ENCODE data around the gene STX1A.

STX1A gene

DNA sequence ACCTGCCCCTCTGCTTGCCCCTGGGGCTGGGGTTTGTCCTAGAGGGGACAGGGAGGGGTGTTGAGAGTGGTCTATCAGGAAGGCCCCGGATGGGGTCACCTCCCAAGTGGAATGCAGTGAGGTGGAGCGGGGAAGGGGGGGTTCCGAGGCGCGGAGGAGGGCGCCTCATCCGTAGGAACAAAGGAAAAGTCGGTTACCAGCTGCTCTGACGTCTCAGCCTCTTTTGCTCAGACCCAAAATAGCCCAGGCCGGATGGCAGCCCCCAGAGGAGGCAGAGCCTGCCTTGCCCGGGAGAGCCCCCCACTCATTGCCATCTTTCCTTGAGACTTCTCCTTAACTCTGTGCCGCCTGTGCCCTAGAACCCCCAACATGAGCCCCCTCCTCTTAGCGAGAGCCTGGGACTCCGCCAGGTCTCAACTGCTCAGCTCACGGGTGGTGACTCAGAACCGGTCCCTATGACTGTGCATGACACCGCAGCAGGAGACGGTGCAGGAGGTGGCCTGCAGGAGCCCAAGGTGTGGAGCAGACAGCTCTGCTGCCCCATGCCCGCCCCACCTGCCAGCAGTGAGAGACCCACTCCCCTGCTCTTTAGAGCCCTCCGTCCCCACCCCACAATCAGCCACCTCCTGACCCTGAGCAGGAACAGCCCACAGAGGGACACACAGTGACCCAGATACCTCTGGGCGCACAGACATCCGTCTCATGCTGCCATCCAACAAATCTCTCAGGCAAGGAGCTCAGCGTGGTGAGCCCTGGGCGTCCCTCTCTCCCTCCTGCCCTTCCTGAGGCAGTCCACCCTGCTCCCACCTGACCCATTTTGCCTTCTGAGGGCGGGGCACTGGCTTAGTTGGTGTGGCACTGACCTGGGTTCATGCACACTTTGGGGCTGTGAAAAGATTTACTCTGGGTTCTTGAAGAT is 13.1 kb downstream of the STX1A start:
- no peak for FAIRE-seq

GRCh38 chr7:73705551-73705920 is 13.9 kb downstream of the STX1A start:
- FAIRE-seq: no peak

DNA sequence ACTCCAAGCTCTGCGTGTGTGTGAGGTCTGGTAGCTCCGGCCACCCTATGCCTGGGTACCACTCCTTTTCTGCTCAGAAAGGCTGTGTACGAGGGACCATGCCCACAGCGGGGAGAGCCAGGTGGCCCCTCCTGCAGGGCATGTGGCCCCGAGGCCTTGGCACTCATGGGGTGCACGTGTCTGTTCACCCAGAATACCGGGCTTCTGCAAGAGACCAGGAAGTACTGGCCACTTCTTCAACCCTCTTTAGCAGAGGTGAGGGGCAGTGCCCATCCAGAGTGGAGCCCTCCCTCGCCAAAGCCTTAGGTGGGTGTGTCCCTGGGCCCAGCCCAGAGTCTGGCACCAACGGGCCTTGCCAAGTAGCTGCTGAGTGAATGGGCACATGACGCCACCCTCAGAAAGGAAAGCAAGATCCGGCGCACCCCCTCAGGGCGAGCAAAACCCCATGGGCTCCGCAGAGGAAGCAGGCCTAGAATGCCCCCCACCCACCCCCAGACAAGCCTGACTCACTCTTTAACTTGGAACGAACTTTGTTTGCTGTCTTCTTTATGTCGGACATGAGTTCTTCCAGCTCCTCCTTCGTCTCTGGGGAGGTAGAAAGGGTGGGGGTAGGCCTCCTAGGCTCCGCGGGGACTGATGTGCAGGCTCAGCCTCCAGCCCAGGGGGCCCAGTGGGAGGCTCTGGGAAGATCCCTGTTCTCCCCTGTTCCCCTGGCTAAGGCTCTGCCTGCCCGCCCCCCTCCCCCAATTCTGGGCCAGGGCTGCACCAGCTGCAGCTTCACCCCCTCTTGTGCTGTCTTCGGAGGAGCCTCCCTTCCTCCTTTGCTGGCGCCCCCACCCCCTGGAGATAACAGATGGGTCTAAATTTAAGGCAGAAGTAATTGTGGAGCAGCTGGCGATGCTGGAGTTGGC is 14.6 kb downstream of the STX1A start:
- no peak for FAIRE-seq

- FAIRE-seq: no peak
Measured at GRCh38 chr7:73703757-73704639, 15.5 kb downstream of the STX1A start.

DNA sequence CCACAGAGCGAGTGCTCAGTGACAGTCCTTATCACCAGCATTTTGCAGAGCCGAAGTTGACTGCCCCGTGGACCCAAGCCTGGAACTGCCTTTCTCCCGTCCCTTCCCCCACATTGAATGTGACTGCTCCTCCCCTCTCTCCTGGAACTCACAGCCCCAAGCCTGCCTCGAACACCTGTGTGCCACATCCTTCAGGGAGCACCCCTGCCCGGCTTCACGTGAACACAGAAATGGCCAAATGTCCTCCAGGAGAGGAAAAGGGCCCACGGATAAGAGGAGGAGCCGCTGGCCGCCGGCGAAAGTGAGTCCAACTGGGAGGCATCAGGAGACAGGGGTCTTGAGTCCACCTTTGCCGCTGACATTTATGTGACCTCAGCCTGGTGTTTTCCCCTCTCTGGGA is 16.2 kb downstream of the STX1A start:
- FAIRE-seq: no peak

DNA sequence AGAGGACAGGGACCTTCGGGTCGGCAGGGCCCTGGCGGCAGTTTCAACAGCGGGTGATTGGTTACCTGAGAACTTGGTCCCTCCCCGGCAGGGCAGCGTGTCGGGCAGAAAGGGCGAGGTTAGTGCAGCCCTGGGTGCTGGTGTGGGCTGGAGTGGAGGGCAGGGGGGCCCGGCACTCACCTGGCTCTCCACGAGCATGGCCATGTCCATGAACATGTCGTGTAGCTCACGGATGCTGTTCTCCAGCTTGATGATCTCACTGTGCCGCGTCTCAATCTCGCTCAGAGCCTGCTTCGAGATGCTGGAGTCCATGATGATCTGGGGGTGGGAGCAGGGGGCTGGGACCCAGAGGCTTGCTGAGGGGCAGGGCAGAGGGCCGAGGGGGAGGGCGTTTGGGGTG is 16.8 kb downstream of the STX1A start:
- FAIRE-seq: no peak

GRCh38 chr7:73702226-73702625 is 17.2 kb downstream of the STX1A start:
- no peak for FAIRE-seq

DNA sequence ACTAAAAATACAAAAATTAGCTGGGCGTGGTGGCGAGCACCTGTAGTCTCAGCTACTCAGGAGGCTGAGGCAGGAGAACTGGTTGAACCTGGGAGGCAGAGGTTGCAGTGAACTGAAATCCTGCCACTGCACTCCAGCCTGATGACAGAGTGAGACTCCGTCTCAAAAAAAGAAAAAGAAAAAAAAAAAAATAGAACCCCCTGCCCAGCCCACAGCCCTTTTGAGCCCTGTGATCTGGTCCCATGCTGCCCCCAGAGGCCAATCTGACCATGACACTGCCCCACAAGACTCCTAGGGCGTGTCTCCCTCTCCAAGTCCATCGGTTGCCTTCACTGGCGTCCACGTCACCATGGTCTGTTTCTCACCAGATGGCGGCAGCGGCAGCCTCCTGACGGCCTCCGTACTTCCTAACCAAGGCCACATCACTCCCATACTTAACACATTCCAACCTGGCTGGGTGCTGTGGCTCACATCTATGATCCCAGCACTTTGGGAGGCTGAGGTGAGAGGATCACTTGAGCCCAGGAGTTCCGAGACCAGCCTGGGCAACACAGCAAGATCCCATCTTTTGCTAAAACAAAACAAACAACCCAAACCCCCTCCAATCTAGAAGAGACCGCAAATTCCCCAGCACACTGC is 18.0 kb downstream of the STX1A start:
- no peak for FAIRE-seq

DNA sequence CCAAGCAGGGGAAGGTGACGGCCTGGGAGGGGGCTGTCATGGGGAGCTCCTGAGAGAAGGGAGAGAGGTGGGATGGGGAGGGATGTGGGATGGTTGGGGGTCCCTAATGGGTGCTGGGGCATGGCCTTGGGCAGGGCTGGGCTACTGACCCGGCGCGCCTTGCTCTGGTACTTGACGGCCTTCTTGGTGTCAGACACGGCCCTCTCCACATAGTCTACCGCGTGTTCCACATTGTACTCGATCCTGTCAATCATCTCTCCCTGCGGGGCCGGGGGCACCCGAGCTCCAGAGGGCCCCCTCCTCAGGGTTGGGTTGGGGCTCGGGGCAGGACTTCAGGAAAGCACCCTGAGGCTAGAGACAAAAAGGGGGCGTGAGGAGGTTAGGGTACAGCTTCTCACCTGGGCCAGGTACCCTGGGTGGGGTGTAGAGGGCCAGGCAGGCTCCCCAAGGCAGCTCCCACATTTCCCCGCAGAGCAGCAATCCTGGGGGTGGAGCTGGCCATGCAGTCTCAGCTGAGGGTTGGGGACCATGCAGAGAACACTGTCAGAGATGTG is 18.8 kb downstream of the STX1A start:
- FAIRE-seq: no peak

- no peak for FAIRE-seq
Measured at GRCh38 chr7:73700069-73700423, 19.4 kb downstream of the STX1A start.

DNA sequence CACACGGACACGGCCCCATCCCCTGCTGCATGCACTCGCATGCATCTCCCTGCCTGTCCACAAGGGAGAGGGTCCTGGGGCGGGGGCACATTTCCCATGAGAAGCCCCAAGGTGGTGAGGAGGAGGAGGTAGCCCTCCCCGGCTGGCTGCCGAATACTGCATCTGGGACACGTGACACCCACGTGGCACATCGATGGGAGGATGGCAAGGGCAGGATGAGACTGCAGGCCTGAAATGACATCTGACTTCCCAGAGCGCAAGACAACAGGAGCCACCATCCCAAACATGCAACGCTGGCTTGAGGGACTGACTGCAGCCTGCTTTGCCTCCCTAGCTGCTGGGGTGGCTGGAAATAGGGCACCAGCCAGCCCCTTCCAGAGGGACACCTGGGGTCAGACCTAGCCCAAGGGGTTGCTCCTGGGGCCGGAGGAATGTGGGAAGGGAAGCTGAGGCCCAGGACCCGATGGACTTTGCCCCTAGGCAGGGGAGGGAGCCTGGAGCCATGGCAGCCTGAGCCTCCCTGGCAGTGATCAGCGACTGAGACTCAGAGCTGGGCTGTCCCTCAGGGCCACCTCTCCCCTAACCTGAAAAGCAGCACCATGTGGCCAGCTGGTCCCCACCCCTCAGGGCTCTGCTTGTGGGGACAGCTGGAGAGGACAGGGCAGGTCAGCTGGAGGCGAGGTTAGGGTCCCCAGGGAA is 19.9 kb downstream of the STX1A start:
- FAIRE-seq: no peak

DNA sequence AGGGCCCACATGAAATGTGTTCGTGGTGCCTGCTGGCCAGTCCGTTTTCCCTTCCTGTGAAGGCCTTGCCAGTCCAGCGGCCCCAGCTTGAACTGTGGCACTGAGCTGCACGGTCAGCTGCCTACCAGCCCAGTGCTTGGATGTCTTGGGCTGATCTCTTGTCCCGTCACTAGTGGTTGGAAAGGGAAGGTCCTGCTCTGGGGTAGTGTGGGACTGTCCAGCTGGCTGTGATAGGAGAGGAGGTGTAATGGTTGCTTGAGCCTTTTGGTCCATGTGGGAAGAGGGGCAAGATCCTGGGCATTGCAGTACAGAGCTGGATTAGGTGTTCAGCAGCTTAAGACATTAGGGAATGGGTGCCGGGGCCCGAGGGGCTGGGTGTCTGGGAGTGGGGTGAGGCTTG is 21.1 kb downstream of the STX1A start:
- no peak for FAIRE-seq

GRCh38 chr7:73696372-73696771 is 23.1 kb downstream of the STX1A start:
- FAIRE-seq: no peak

GRCh38 chr7:73690646-73691045 is 28.8 kb downstream of the STX1A start:
- no peak for FAIRE-seq

DNA sequence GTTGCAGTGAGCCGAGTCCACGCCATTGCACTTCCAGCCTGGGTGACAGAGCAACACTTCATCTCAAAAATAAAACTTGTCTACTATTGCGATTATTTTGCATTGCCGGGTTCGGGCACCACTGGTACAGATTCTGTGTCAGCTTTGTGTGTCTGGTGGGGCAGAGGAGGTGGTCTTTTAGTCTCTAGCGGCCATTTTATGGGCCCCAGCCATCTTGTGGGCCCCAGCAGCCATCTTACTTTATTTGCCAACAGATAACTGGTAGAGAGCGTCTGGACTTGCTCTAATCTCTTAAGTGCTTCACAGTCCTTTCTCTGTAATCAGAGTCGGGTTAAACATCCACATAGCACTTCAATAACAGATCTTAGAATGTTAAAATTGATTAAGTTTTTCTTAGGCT is 31.2 kb downstream of the STX1A start:
- FAIRE-seq: no peak

GRCh38 chr7:73685311-73685710 is 34.2 kb downstream of the STX1A start:
- FAIRE-seq: no peak

DNA sequence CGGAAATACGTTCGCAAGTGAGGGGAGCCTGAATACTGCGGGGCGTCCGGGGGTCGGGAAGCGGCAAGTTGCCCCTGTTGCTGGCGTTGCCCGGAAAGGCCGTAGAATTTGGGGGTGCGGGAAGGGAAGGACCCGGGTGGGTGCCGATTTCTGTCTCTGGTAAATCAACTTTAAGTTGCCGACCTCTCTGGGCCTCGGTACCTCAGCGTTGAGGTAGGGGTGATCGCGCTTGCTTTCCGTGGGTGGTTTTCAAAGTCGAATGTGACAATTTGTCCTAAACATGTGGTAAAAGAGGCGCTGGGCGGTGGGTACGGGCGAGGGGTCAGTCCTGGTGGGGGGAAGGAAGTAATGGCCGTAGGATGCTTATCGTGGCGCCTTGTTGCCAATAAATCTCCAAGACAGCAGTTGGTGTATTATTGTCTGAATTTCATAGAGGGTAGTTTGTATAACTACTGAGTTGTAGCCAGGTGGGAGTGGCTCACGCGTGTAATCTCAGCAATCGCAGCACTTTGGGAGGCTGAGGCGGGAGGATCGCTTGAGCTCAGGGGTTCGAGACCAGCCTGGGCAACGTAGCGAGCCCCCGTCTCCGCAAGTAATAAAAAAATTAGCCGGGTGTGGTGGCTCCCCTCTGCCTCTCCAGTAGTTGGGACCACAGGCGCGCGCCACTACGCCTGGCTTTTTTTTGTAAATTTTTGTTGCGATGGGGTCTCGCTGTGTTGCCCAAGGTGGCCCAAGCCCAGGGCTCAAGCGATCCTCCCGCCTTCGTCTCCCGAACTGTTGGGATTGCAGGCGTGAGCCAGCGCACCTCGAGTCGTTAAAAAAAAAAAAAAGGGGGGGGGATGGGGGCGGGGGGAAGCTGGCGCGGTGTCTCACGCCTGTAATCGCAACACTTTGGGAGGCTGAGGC is 35.4 kb downstream of the STX1A start:
- FAIRE-seq: no peak

- no peak for FAIRE-seq
Measured at GRCh38 chr7:73683056-73683787, 36.2 kb downstream of the STX1A start, which contains the start of the genes BUD23 and DNAJC30. TSS of gene BUD23 (plus strand) at chr7:73683597. CDS start at chr7:73683626, 29 bp downstream. TSS of gene DNAJC30 (minus strand) at chr7:73683453. CDS start at chr7:73683423, 30 bp downstream.

DNA sequence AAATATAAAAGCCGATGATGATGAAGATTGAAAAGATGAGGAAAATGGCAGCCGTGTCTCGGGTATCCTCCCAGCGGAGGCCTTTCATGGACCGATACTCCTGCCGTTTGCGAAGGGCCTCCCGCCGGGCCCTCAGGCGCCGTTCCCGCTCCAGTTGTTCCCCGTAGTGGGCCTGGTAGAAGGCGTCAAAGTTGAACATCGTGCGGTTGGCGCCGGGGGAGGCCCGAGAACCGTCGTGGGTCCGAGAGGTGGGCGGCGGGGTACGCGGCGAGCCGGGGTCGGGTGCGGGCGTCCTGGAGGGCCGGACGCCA is 36.8 kb downstream of the STX1A start:
- no peak for FAIRE-seq

Data from endometrium (tissue), 2 donors.